Stimulated activated CD8-positive, alpha-beta memory T cell treated with anti-CD3 and anti-CD28 coated beads, Interleukin-7, amount 100 ng/mL, for 4 hours (primary cell): ENCODE data around the gene MAPKAP1.

Experiments used
- DNase-seq, 2 donors: peaks; one replicate each; pipeline ENCODE4 v3.0.0-alpha.2; 2020; ENCODE audit warnings: low read depth in 2 of 2

The MAPKAP1 gene

GRCh38 chr9:125706651-125707471 is at the start of gene MAPKAP1:
TSS of gene MAPKAP1 (minus strand) at chr9:125707208. CDS start at chr9:125672574, 34,634 bp downstream.
- DNase-seq = peak; percentile 90 to 94

DNA sequence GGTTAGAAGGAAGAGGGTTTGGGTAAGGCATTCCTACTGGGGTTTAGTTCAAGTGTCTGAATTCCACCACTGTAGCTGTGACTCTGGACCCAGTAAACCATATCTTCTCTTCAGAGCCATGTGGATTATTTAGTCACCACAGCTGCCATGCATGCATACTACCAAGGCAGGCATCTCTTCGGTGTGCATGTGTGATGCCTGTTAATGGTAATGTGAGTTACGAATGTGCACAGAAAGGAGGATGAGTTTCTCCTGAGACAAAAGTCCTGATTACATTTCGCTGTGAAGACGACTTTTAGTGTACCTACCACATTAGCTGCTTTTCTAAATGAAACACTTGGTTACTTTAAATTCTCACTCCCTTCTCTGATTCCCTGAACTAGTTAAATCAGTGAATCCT is 49.5 kb upstream of the MAPKAP1 start:
- DNase-seq = no peak

GRCh38 chr9:125755340-125755739 is 48.3 kb upstream of the MAPKAP1 start:
- no peak for DNase-seq

- no peak for DNase-seq
Observed at GRCh38 chr9:125754096-125754495, 47.1 kb upstream of the MAPKAP1 start.

GRCh38 chr9:125752070-125752628 is 45.1 kb upstream of the MAPKAP1 start:
- DNase-seq = no peak

DNA sequence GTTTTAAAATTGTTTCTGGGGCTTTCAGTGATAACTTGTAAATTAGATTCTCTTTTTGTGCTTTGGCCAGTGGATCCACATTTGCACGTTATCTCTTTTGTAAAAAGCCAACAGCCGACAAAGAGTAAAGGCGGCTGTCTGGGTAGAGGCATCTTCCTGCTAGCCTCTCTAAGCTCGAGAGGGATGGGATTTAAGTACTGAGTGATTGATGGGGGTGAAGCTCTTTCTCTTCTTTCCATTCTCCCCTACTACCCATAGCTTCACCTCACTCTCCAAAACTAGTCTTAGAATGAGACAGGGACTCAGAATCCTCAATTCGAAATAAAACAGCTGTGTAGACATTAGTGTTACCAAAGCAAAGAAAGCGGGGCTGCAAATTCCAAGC is 43.6 kb upstream of the MAPKAP1 start:
- no peak for DNase-seq

- DNase-seq = no peak
Observed at GRCh38 chr9:125749951-125750626, 43.1 kb upstream of the MAPKAP1 start.

DNA sequence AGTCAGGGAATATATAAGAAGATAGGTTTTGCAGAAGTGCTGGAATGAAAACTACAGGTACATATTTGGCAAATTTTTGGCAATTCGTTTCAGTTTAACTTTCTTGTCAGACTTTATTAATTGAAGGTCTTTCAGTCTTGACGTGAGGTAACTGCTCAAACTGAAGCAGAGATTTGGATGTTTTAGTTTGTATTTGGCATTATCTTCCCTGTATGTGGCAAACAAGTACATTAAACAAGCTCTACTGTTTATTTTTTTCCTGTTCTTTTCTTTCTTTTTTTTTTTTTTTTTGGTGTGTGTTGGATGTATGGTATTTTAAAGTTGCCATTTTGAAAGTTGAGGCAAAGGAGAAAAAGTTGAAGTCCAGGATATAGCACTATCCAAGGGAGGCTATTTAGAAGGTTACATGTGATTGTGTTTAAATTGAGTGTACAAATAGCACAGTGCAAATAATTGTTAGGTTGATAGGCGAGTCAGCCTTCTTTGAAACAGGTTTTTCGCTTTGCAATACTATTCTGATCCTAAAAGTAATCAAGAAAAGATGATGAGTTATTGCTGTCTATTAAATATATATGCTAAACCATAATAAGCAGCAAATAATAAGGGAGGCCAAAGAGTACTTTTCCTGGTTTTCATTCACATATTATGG is 42.4 kb upstream of the MAPKAP1 start:
- no peak for DNase-seq

- DNase-seq = no peak
Observed at GRCh38 chr9:125748446-125749099, 41.6 kb upstream of the MAPKAP1 start.

- DNase-seq = peak in 1 of 2 donors; percentile 18
Observed at GRCh38 chr9:125747765-125748445, 40.9 kb upstream of the MAPKAP1 start.

GRCh38 chr9:125747053-125747764 is 40.2 kb upstream of the MAPKAP1 start, which contains the start of gene PBX3:
TSS of gene PBX3 (plus strand) at chr9:125747373.
- peak in 1 of 2 donors; percentile 54 for DNase-seq

DNA sequence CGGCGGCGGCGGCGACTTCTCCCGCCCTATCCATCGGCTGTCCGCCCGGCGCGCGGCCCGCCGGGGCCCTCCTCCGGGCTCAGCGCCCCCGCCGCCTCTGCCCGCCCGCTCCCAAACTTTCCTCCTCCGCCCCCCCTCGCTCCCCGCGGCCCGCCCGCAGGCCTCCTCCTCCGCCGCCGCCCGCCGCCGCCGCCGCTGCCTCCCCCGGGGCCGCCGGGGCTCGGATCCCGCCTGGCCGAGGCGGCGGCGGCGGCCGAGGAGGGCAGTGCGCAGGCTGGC is 39.7 kb upstream of the MAPKAP1 start:
- no peak for DNase-seq

DNA sequence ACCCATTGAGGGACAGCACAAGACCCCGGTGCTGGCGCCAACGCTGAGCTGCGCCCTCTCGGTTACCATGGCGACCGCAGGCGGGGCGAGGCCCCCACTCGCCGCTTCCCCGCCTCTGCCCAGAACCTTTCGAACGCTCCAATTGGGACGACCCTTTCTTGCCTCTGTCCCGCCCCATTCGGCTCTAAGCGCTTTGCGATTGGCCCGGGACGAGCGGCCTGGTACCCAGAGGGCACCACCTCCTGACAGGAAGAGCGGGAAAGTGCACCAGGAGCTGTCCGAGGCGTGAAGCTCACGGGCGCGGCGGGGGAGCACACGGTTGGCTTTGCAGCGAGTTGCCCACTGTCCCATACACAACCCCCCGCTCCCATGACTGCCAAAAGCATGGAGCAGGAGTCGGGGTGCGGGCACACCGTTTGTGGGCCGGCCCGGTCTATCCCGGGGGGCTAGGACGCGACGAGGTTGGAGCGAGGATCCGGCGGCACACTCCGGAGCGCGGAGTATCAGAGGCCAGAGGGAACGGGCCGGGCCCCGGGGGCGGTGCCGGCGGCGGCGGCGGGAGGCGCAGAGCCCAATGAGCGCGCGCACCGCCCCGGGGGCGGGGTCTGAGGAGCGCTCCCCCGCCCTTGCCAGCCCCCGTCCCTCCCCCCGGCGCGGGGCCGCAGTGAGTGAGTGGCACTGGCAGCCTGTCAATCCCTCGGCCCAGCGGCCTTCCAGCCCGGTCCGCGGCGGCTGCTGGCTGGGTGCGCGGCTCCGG is 39.2 kb upstream of the MAPKAP1 start:
- DNase-seq = peak; percentile 86 to 91

GRCh38 chr9:125745682-125746016 is 38.6 kb upstream of the MAPKAP1 start:
- DNase-seq = no peak

DNA sequence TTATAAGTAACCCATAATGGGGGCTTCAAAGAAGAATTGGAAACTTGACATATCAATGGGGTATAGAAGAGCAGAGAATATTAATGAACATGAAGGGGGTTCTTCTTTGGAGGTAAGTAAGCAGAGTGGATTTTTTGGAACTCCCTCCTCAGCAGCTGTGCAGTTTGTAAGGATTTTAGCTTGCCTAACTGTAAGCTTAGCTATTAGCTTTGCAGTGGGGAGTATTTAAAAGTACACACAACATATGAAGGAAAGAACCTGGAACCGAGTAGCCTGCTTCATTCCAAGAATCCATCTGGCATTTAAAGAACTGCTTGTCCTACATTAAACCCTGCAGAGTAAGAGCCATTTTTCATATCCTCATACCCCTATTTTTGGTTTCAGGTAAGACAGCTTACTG is 38.0 kb upstream of the MAPKAP1 start:
- DNase-seq = no peak

- no peak for DNase-seq
Observed at GRCh38 chr9:125744616-125745015, 37.6 kb upstream of the MAPKAP1 start.

DNA sequence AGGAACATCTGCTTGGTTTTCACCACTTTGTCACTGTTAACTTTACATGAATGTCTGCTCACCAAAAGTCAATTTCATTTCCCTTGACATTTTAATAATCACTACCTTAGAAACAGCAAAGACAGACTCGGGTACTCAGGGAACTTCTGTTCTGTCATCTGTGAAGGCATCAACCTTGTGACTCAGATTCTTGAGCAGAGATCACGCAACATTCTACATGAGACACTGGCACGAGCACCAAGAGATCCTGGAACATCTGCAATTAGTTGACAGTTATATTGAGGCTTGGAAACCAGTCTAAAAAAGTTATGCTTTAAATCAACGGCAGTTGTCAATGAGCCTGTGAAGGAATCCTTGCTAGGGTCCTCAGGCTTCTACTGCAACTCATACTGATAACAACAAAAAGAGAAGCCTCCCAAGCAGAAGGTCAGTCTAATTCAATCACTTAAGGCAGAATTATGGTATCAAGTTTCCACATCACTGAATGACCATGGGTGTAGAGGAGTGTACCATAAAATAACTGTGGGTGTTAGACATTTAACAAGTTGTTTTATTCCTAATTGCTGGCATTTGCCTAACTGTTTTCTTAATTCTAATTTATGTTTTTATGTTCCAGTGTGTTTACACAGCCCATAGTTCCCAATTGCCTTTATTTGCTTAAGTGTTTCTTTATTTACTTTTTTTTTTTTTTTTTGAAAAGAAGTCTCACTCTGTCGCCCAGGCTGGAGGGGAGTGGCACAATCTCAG is 36.8 kb upstream of the MAPKAP1 start:
- DNase-seq = no peak

DNA sequence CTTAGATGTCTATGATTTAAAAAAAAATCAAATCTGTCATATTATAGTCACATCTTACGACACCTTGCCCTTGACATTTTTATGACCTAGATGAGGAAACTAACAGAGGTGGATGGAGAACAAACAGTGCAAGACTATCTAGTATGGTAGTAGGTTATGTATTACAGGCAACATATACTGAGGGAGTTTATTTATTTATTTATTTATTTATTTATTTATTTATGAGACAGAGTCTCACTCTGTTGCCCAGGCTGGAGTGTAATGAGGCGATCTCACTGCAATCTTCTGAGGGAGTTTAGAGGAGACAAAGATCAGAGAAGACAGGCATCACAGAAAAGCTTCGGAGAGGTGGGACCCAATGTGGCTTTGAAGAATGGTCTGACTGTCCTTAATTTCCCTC is 35.6 kb upstream of the MAPKAP1 start:
- no peak for DNase-seq

DNA sequence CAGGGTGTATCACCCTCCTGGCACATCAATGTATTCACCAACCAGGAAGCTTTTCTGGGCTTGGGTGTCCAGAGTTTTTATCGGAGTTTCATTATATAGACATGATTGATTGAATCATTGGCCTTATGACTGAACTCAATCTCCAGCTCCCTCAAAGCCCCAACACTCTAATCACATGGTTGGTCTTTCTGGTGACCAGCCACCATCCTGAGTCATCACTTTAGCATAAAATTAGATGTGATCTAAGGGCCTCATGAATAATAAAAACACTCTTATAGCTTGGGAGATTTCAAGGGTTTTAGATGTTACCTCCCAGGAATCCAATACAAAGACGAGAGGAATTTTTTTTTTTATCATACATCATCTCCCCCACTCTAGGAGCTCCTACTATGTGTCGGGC is 32.4 kb upstream of the MAPKAP1 start:
- DNase-seq = no peak
